H1 (cell line): ENCODE measurements around the gene CELF5. TPM values are rescaled to one million over a fixed set of nuclear protein-coding genes. Genes with fewer than 3 reads are reported as not detected.

Source experiments
- ASH2L ChIP-seq: fragments of 200-600, 300-600 bp; sonication (generic); IDR thresholded peaks from one replicate; pipeline ENCODE4 v1.7.1; 2017; ENCODE audit warnings: low read length
- BACH1 ChIP-seq: IDR thresholded peaks from 2 replicates; pipeline ENCODE4 v1.6.1; 2012; ENCODE audit warnings: low read length, improper control_type of control experiment
- EGR1 ChIP-seq: IDR thresholded peaks from 2 replicates; pipeline ENCODE4 v1.6.1; 2011; ENCODE audit warnings: low read depth, low read length, borderline replicate concordance
- NANOG ChIP-seq: IDR thresholded peaks from 2 replicates; pipeline ENCODE4 v1.6.1; 2011; ENCODE audit warnings: low read length, low read depth, mild to moderate bottlenecking, inconsistent platforms; ENCODE audit not compliant: insufficient read depth, poor library complexity, severe bottlenecking
- PHF8 ChIP-seq: fragments of 200-600 bp; sonication (generic); conservative IDR thresholded peaks from 2 replicates; pipeline ENCODE4 v1.7.1; 2012; ENCODE audit warnings: low read depth, mild to moderate bottlenecking, inconsistent platforms, low read length, moderate library complexity
- polyA plus RNA-seq, 7 experiments: library from polyadenylated mRNA; depleted of rRNA in 3 of 7; stranded (reverse) in 5 of 7; unstranded in 2 of 7; fragments of >200 nt in 5 of 7; fragments of 200-250 nt in 2 of 7; gene quantifications; 1 replicate in 5 of 7; 2 replicates in 1 of 7; 4 replicates in 1 of 7; pipeline versions ENCODE4 v1.2.1 to v1.2.3, GENCODE V29; 2011 to 2013; ENCODE audit warnings: missing spikeins in 2 of 7, mixed read lengths in 2 of 7
- total RNA-seq: library from RNA; stranded (reverse); fragmentation: NEBNext Ultra II Directional; extraction: Animal tissue kit (Norgen Biotek cat#: 25700); gene quantifications from 2 replicates; pipeline ENCODE4 v1.2.1, GENCODE V29; 2021
- TF ChIP-seq, protein P1 (sequence below): fragments of 300-600 bp; sonication (generic); IDR thresholded peaks from 2 replicates; pipeline ENCODE4 v1.7.1; 2012; ENCODE audit warnings: low read length, moderate library complexity, mild to moderate bottlenecking, inconsistent platforms; ENCODE audit not compliant: insufficient replicate concordance

The CELF5 gene
- total and polyA plus RNA-seq, 2 of the 8 experiments (the other 6 are each of a cell fraction or from before 2014, with no cell fraction given), result 9.8 to 15.0 TPM

DNA sequence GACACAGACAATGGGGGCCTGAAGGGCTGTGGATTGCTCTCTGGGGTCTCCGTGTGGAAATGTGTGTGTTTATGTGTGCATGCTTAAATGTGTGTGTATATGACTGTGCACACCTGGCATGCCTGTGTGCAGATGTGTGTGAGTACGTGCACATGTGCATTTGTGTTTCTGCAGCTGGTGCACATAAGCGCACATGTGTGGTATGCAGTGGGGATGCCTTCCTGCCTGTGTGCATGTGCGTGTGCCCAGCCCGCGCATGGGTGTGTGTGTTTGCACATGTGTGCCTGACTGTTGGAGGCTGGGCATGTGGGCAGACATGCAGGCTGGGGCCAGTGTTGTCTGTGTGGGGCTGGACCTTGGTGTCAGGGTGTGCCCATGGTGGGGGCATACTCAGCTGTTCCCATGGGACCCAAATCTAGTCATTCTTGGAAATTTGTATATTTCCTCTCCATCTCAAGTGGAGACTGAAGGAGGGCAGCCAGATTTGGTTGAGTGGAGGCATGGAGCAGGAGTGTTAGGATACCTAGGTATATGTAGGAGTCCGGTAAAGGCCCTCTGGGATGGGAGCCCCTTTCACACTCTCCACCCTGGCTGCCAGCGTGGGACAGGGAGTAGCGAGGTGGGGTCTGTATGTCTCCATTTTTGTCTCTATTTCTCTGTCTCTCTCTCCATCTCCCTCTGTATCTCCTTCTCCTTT, 49.9 kb downstream of the CELF5 start (continued):
- TF ChIP-seq, protein P1, sequence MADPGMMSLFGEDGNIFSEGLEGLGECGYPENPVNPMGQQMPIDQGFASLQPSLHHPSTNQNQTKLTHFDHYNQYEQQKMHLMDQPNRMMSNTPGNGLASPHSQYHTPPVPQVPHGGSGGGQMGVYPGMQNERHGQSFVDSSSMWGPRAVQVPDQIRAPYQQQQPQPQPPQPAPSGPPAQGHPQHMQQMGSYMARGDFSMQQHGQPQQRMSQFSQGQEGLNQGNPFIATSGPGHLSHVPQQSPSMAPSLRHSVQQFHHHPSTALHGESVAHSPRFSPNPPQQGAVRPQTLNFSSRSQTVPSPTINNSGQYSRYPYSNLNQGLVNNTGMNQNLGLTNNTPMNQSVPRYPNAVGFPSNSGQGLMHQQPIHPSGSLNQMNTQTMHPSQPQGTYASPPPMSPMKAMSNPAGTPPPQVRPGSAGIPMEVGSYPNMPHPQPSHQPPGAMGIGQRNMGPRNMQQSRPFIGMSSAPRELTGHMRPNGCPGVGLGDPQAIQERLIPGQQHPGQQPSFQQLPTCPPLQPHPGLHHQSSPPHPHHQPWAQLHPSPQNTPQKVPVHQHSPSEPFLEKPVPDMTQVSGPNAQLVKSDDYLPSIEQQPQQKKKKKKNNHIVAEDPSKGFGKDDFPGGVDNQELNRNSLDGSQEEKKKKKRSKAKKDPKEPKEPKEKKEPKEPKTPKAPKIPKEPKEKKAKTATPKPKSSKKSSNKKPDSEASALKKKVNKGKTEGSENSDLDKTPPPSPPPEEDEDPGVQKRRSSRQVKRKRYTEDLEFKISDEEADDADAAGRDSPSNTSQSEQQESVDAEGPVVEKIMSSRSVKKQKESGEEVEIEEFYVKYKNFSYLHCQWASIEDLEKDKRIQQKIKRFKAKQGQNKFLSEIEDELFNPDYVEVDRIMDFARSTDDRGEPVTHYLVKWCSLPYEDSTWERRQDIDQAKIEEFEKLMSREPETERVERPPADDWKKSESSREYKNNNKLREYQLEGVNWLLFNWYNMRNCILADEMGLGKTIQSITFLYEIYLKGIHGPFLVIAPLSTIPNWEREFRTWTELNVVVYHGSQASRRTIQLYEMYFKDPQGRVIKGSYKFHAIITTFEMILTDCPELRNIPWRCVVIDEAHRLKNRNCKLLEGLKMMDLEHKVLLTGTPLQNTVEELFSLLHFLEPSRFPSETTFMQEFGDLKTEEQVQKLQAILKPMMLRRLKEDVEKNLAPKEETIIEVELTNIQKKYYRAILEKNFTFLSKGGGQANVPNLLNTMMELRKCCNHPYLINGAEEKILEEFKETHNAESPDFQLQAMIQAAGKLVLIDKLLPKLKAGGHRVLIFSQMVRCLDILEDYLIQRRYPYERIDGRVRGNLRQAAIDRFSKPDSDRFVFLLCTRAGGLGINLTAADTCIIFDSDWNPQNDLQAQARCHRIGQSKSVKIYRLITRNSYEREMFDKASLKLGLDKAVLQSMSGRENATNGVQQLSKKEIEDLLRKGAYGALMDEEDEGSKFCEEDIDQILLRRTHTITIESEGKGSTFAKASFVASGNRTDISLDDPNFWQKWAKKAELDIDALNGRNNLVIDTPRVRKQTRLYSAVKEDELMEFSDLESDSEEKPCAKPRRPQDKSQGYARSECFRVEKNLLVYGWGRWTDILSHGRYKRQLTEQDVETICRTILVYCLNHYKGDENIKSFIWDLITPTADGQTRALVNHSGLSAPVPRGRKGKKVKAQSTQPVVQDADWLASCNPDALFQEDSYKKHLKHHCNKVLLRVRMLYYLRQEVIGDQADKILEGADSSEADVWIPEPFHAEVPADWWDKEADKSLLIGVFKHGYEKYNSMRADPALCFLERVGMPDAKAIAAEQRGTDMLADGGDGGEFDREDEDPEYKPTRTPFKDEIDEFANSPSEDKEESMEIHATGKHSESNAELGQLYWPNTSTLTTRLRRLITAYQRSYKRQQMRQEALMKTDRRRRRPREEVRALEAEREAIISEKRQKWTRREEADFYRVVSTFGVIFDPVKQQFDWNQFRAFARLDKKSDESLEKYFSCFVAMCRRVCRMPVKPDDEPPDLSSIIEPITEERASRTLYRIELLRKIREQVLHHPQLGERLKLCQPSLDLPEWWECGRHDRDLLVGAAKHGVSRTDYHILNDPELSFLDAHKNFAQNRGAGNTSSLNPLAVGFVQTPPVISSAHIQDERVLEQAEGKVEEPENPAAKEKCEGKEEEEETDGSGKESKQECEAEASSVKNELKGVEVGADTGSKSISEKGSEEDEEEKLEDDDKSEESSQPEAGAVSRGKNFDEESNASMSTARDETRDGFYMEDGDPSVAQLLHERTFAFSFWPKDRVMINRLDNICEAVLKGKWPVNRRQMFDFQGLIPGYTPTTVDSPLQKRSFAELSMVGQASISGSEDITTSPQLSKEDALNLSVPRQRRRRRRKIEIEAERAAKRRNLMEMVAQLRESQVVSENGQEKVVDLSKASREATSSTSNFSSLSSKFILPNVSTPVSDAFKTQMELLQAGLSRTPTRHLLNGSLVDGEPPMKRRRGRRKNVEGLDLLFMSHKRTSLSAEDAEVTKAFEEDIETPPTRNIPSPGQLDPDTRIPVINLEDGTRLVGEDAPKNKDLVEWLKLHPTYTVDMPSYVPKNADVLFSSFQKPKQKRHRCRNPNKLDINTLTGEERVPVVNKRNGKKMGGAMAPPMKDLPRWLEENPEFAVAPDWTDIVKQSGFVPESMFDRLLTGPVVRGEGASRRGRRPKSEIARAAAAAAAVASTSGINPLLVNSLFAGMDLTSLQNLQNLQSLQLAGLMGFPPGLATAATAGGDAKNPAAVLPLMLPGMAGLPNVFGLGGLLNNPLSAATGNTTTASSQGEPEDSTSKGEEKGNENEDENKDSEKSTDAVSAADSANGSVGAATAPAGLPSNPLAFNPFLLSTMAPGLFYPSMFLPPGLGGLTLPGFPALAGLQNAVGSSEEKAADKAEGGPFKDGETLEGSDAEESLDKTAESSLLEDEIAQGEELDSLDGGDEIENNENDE, result no peak
- TF ChIP-seq PHF8, result no peak
- TF ChIP-seq BACH1, result no peak
- no peak for TF ChIP-seq ASH2L
- no peak for TF ChIP-seq NANOG
- no peak for TF ChIP-seq EGR1
